Neural progenitor cell (in vitro differentiated cells): ENCODE measurements around the gene ERC1. TPM values are rescaled to one million over a fixed set of nuclear protein-coding genes. Genes with fewer than 3 reads are reported as not detected.
A peak's percentile ranks its signal among the peaks of the same experiment; 100 is the strongest.

Experiments used
- DNase-seq: peaks from one replicate; pipeline ENCODE4 v3.0.0-alpha.2; 2016; ENCODE audit warnings: low spot score
- H2AFZ ChIP-seq: fragments of 200-600 bp; sonication (generic); replicated peaks from 2 replicates; pipeline ENCODE4 v1.6.1; 2016; ENCODE audit warnings: antibody characterized with exemption
- H3F3A ChIP-seq: fragments of 200-600 bp; sonication (generic); 2 replicates; pipeline ENCODE4 v1.6.1; 2016; ENCODE audit warnings: antibody characterized with exemption, low read depth
- H3K27ac ChIP-seq: fragments of 200-600 bp; sonication (generic); 2 replicates; pipeline ENCODE4 v1.5.1; 2016; ENCODE audit warnings: mild to moderate bottlenecking
- H3K27me3 ChIP-seq: fragments of 200-600 bp; sonication (generic); 2 replicates; pipeline ENCODE4 v1.6.1; 2016; ENCODE audit warnings: mild to moderate bottlenecking, moderate library complexity
- H3K36me3 ChIP-seq: fragments of 200-600 bp; sonication (generic); 2 replicates; pipeline ENCODE4 v1.5.1; 2016
- H3K4me1 ChIP-seq: fragments of 200-600 bp; sonication (generic); 2 replicates; pipeline ENCODE4 v1.6.1; 2016; ENCODE audit warnings: mixed run types
- H3K4me2 ChIP-seq: fragments of 200-600 bp; sonication (generic); 2 replicates; pipeline ENCODE4 v1.6.1; 2016
- H3K4me3 ChIP-seq: fragments of 200-600 bp; sonication (generic); 2 replicates; pipeline ENCODE4 v1.5.1; 2016
- H3K79me2 ChIP-seq: fragments of 200-600 bp; sonication (generic); 2 replicates; pipeline ENCODE4 v1.6.1; 2016; ENCODE audit warnings: low read depth
- H3K9ac ChIP-seq: fragments of 200-600 bp; sonication (generic); 2 replicates; pipeline ENCODE4 v1.6.1; 2016
- H3K9me3 ChIP-seq: fragments of 200-600 bp; sonication (generic); 2 replicates; pipeline ENCODE4 v1.5.1; 2016; ENCODE audit warnings: low read depth
- H4K20me1 ChIP-seq: fragments of 200-600 bp; sonication (generic); 2 replicates; pipeline ENCODE4 v1.6.1; 2016; ENCODE audit warnings: low read depth
- H3K27ac Mint-ChIP-seq: 3 replicates; pipeline ENCODE4 v1.8.0; 2021; ENCODE audit warnings: mixed read lengths
- H3K27me3 Mint-ChIP-seq: 2 replicates; pipeline ENCODE4 v1.8.0; 2022; ENCODE audit warnings: low read depth, mild to moderate bottlenecking, inconsistent platforms, moderate library complexity, mixed read lengths; ENCODE audit not compliant: insufficient read depth
- H3K36me3 Mint-ChIP-seq: 3 replicates; pipeline ENCODE4 v1.8.0; 2021; ENCODE audit warnings: mixed read lengths
- H3K4me1 Mint-ChIP-seq: 3 replicates; pipeline ENCODE4 v1.8.0; 2021; ENCODE audit warnings: mixed read lengths
- H3K4me3 Mint-ChIP-seq: 3 replicates; pipeline ENCODE4 v1.8.0; 2021; ENCODE audit warnings: mild to moderate bottlenecking, moderate library complexity, mixed read lengths
- H3K9me3 Mint-ChIP-seq: 3 replicates; pipeline ENCODE4 v1.8.0; 2020; ENCODE audit warnings: mixed read lengths
- CTCF ChIP-seq: fragments of 200-600 bp; sonication (generic); IDR thresholded peaks from 2 replicates; pipeline ENCODE4 v1.5.1; 2017; ENCODE audit warnings: antibody characterized with exemption, mild to moderate bottlenecking
- EZH2 ChIP-seq: fragments of 200-600 bp; sonication (generic); IDR thresholded peaks from 2 replicates; pipeline ENCODE4 v1.6.1; 2017; ENCODE audit warnings: antibody characterized with exemption, mild to moderate bottlenecking, moderate library complexity
- EZH2phosphoT487 ChIP-seq: fragments of 200-600 bp; sonication (generic); IDR thresholded peaks from 2 replicates; pipeline ENCODE4 v1.6.1; 2017; ENCODE audit warnings: antibody characterized with exemption
- total RNA-seq: library from RNA; depleted of rRNA; stranded (reverse); fragments of >200 nt; gene quantifications from 2 replicates; pipeline ENCODE4 v1.2.3, GENCODE V29; 2015; ENCODE audit warnings: low replicate concordance

The ERC1 gene
- total RNA-seq, 1 donor from 2014 or later = 27.5 TPM

GRCh38 chr12:1444142-1444516 lies 453.1 kb downstream of the ERC1 start:
- Histone ChIP-seq H4K20me1 (no peaks in the 10 kb centered on the region), H3K36me3 (no peaks in the 10 kb centered on the region), H3K9ac (no peak overlapping the region), H3K27ac (no peak overlapping the region), H3K4me1 (peaks cover 12% of the 10 kb centered on the region), H2AFZ (no peak overlapping the region), H3K27me3 (no peaks in the 10 kb centered on the region), H3K4me3 (no peak overlapping the region), H3K4me2 (no peak overlapping the region), H3F3A (peaks cover 3% of the 10 kb centered on the region), H3K79me2 (no peaks in the 10 kb centered on the region), H3K9me3 (no peaks in the 10 kb centered on the region)
- no peak for TF ChIP-seq EZH2phosphoT487
- no peak for TF ChIP-seq EZH2
- no peak for TF ChIP-seq CTCF
- DNase-seq = no peak
- Mint-ChIP-seq H3K36me3 (peaks cover 3% of the 10 kb centered on the region), H3K27me3 (peaks cover 2% of the 10 kb centered on the region), H3K4me1 (peaks cover 19% of the 10 kb centered on the region), H3K9me3 (no peaks in the 10 kb centered on the region), H3K27ac (no peak overlapping the region), H3K4me3 (no peak overlapping the region)

- Histone ChIP-seq H3F3A (peaks cover 3% of the 10 kb centered on the region), H3K9me3 (no peaks in the 10 kb centered on the region), H3K36me3 (no peaks in the 10 kb centered on the region), H3K4me3 (no peak overlapping the region), H3K9ac (no peak overlapping the region), H4K20me1 (no peaks in the 10 kb centered on the region), H2AFZ (peak overlapping the region; percentile 39), H3K27ac (no peak overlapping the region), H3K27me3 (no peaks in the 10 kb centered on the region), H3K79me2 (no peaks in the 10 kb centered on the region), H3K4me1 (peaks cover 12% of the 10 kb centered on the region), H3K4me2 (peak overlapping the region; percentile 7)
- peak; percentile 23 for DNase-seq
- Mint-ChIP-seq H3K27me3 (peaks cover 2% of the 10 kb centered on the region), H3K36me3 (peaks cover 3% of the 10 kb centered on the region), H3K9me3 (peaks cover 3% of the 10 kb centered on the region), H3K27ac (peak overlapping the region; percentile 4), H3K4me3 (no peak overlapping the region), H3K4me1 (peaks cover 19% of the 10 kb centered on the region)
- TF ChIP-seq EZH2phosphoT487 (no peak), CTCF (no peak), EZH2 (no peak)
Measured at GRCh38 chr12:1445807-1446206, 454.8 kb downstream of the ERC1 start.

- Histone ChIP-seq H3K27me3 (no peaks in the 10 kb centered on the region), H2AFZ (no peak overlapping the region), H3K36me3 (no peaks in the 10 kb centered on the region), H3K27ac (no peak overlapping the region), H3F3A (peaks cover 3% of the 10 kb centered on the region), H4K20me1 (no peaks in the 10 kb centered on the region), H3K4me3 (no peak overlapping the region), H3K9ac (no peak overlapping the region), H3K79me2 (no peaks in the 10 kb centered on the region), H3K9me3 (no peaks in the 10 kb centered on the region), H3K4me2 (no peak overlapping the region), H3K4me1 (peaks cover 12% of the 10 kb centered on the region)
- TF ChIP-seq CTCF = no peak
- TF ChIP-seq EZH2 = no peak
- TF ChIP-seq EZH2phosphoT487 = no peak
- Mint-ChIP-seq H3K27me3 (peaks cover 2% of the 10 kb centered on the region), H3K36me3 (peaks cover 10% of the 10 kb centered on the region), H3K27ac (no peak overlapping the region), H3K9me3 (peaks cover 5% of the 10 kb centered on the region), H3K4me1 (peaks cover 22% of the 10 kb centered on the region), H3K4me3 (no peak overlapping the region)
- DNase-seq = no peak
Measured at GRCh38 chr12:1448336-1448735, 457.3 kb downstream of the ERC1 start.
